Hippocampal formation (tissue), 2 donors: Measurements from ENCODE around the gene GPR21.

ENCODE experiments used
- DNase-seq, 2 donors: peaks; one replicate each; lab custom pipeline; 2025; lab: John Stamatoyannopoulos, UW

Gene GPR21

DNA sequence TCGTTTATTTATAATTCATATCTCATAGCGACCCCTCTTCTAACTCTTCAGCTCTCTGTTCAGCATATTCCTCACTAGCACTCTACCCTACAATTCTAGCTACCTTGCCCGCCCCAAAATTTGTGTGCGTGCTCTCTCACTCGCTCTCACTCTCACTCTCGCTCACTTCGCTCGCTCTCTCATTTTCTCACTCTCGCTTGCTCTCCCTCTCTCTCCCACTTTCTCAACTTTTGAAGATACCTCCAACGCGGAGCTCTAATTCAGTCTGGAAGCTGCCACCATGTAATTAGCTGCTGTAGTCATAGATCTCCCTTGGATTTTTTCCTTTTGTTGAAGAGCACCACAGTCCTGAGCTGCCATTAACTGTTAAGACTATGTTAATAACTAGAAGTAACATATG is 30.4 kb downstream of the GPR21 start:
- no peak for DNase-seq

DNA sequence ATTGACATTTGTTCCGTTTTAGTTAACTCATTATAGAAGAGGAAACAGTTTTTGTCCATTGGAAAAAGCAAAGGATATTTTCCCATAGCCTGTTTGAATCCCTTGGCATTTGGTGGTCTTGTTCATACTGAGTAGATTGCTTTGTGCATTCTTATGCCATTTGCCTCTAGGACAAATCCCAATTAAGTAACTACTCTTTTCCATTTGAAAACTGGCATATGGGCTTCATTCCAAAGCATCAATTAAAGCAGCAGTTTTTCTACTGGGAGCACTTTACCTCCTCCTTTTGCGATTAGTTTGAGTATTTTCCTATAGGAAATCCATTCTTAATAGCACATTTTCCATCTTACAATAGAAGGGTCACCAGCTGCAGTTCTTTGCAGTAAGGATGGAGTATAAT is 31.2 kb downstream of the GPR21 start:
- DNase-seq: no peak

DNA sequence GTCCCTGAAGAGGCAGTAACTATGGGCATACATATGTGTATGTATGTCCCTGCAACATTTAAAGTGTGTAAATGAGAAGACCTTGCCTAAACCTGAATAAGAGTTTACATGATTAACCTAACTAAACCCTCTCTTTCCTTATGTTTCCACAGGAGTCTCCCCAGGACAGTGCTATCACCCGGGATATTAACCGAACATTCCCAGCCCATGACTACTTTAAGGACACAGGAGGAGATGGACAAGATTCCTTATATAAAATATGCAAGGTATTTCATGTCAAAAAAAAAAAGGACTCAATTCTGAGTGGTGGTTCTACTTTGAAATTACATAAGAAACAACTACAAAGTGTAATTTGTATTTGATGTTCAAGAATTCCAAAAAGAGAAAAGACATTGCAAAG is 31.7 kb downstream of the GPR21 start:
- DNase-seq: no peak

DNA sequence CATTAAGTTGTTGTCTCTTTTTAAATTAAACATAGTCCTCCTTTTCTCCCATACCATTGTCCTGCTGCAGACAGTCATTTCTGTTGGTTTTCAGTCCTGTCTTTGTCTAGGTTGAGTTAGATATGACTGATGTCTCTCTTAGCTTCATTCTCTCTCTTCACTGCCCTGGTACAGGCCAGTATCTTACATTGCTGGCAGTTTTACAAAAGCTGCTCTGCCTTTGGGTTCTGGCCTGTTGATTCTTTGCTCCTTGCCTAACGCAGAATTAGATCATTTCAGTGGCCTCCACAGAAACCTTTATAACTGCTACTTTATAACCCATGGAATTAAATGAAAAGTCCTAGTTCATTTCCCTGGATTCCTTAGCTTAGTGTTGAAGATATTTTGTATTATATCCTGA is 33.7 kb downstream of the GPR21 start:
- DNase-seq: no peak

DNA sequence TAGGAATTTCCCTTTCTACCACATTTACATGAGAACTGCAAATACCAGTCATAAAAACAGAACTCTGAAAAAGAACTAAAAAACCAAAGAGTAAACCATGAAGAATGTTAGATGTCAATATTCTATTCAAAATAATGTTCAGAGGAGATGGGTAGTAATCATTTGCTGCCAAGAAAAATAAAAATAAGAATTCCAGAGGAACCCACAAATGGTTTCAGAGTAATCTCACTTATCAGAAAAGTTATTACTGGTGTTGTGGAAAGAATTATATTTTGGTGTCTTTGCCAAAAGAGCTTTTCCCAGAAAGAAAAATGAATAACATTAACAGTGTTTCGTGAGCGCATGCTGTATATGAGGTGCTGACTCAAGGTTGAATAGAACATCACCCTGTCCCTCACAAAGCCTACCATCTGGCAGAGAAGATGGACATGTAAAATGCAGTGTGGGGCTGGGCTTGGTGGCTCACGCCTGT is 35.6 kb downstream of the GPR21 start:
- DNase-seq: no peak

DNA sequence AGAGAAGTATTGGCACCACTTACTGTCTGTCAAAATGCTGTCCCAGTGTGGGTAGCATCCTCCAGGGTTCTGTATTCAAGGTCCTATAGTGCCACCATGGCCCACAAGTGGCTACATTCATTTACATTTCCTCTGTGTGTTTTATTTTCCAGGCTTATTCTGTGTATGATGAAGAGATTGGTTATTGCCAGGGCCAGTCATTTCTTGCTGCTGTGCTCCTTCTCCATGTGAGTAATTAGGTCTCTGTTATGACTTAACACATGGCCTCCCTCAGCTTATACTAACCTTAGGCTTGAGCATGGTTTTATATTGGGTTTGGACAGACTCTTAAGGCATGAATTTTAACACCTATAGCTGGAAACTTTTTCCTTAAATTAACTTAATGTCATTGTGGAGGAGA is 36.7 kb downstream of the GPR21 start:
- no peak for DNase-seq

DNA sequence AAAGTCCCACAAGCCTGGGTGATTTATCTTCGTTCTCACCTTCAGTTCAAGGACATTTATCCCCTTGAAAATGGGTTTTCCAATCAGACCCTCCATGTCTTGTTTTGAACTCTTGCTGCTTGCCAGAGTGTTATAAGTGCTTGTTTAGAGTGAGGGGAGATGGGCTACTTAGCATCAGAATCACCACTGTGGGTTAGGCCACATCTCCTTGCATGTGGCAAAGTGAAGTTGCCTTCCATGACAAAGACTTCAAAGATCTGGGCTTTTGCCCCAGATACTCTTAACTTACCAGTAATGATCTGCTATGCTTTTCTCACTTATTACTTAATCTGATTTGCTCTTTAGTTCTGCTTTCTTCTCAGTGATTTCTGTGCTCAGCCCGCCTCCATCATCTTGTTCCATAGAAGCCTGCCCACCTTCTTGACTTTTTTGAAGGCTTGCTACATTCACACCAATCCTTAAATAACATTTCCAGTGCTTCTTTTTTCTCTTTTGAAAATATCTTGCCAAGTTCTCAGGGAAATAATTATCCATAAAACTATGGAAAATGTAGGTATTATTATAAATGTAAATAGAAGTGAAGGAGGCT is 39.0 kb downstream of the GPR21 start:
- no peak for DNase-seq

DNA sequence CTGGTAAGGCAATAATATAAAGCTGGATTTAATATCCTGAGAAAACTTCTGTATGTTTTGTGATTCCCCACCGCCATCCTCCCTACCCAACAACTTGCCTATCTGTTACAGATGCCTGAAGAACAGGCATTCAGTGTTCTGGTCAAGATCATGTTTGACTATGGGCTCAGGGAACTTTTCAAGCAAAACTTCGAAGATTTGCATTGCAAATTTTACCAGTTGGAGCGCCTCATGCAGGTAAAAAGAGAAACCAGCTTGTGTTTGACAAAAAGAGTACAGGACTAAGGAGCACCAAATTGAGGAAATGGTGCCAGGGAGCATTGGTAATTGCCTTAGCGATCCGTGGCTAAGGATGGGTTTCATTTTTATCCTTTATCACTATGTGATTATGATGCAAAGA is 40.0 kb downstream of the GPR21 start:
- no peak for DNase-seq

DNA sequence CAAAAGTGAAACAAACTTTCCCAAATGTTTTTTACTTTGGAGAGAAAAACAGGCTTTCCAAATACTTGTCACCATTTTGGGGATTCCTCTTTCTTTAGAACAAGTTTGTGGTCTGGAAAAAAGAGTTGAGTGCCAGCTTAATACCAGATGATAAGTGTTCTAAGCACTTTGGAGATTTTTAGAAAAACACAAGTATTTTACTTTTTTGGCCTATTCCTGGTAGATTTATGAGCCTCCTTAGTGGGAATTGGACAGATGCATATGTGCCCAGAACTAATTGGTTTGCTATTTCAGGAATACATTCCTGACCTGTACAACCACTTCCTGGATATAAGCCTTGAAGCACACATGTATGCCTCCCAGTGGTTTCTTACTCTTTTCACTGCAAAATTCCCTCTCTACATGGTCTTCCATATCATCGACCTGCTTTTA is 40.5 kb downstream of the GPR21 start:
- no peak for DNase-seq

DNA sequence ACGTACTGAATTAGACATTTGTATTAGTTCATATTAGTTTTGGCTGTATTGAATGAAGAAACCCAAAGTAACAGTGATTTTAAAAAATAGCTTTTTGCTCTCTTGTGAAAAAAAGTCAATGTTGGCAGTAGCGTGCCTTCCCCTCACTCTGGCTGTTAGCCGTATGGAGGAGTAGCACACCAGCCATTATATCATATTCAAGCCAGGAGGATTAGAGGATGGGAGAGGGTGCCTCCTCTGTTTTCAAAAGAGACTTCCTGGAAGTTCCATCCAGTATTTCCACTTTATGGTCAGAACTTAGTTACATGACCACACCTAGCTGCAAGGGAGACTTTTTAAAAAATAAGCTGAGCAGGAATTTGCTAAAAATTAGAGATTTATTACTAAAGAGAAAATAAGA is 41.2 kb downstream of the GPR21 start:
- no peak for DNase-seq

DNA sequence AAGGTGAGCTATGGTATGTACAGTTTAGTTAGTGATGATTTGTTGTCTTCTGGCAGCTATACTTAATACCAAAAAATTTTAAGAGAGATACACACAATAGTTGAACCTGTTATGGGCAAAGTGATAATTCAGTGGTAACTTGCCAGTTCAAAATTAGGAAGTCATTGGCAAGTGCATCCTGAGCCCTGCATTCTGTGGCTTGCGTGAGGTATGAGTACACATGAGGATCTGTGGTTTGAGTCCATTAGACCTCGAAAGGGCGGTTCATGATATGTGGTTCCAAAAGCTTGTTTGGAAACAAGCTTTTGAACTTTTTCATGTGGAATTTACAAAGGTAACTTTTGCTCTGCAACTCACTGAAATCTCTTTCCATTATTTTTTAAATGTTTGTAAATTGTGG is 47.0 kb downstream of the GPR21 start:
- no peak for DNase-seq

DNA sequence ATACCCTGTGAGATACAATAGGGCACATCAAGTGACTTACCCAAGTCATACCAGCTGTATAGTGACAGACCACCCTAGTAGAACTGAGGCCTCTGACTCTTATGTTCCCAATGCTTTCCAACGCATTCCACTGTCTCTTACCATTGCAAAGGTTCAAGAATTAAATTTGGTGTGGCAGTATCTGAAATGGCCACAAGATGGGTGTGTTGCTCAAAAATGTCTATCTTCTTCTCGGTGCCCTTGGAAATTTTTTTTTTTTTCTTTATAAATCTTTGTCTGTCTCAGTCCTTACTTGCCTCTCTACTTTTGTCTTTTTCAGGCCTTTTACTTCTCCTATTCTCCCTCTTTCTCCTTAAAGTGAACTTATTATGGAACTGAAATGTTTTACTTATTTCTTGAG is 48.4 kb downstream of the GPR21 start:
- no peak for DNase-seq

DNA sequence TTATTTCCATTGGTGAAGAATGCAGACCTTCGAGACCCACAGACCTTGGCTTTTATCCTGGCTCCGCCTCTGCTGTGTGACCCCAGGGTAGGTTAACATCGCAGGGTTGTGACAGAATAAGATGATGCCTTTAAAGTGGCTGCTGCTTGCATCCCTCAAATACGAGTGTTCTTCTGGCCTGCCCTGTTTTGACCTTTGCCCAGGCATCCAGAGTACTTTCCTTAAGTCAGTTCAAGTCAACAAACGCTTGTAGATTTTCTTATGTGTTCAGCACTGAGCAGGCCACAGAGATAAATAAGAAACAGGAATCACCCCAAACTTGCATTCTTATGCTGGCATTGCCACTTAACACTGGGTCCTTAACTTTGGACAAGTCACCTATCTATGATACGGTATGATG is 50.2 kb downstream of the GPR21 start:
- DNase-seq: no peak

DNA sequence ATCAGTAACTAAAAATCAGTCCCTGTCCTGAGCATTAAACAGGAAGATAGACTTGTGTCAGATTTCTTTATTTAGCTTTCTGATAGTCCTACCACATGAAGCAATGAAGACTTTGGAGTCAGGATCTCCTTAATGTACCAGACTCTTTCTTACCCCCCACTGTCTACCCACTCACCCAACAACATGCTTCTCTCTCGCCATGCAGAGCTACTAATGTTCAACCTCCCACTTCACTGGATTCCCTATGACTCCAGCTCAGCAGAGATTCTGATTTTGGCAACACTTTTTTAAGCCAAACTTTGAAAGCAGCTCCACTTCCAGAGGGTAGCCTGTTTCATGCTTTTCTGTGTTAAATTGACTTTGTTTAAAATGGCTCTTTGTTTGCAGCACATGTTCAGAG is 50.8 kb downstream of the GPR21 start:
- DNase-seq: no peak
